GM11168 (cell line): ENCODE data around the gene DPH1.

Source experiments
- in situ Hi-C: fragments of 300-500 bp; cut with MboI; formaldehyde crosslinking; loops from one replicate; pipeline ENCODE4 v1.12.0; 2022; ENCODE audit warnings: low sequenced_read_pairs; ENCODE audit not compliant: unreplicated experiment

The DPH1 gene

GRCh38 chr17:2071455-2072281 is 41.7 kb downstream of the DPH1 start:
- in situ Hi-C loops = no loop called here

GRCh38 chr17:2074919-2075318 is 45.0 kb downstream of the DPH1 start:
- in situ Hi-C loops = no loop called here

- in situ Hi-C loops = no loop called here
Measured at GRCh38 chr17:2075336-2076086, 45.6 kb downstream of the DPH1 start.

GRCh38 chr17:2076087-2076984 is 46.4 kb downstream of the DPH1 start:
- in situ Hi-C loops = no loop called here

GRCh38 chr17:2077040-2077439 is 47.1 kb downstream of the DPH1 start:
- in situ Hi-C loops = no loop called here

- in situ Hi-C loops = loop anchor here (10.0 kb wide), 1 partner anchor 153 kb away; no protein-coding TSS in a partner anchor
Measured at GRCh38 chr17:2081564-2081963, 51.6 kb downstream of the DPH1 start.

- in situ Hi-C loops = loop anchor here (10.0 kb wide), 1 partner anchor 153 kb away; no protein-coding TSS in a partner anchor
Measured at GRCh38 chr17:2082003-2082781, 52.2 kb downstream of the DPH1 start.

- in situ Hi-C loops = loop anchor here (10.0 kb wide), 1 partner anchor 151 kb away; no protein-coding TSS in a partner anchor
Measured at GRCh38 chr17:2083613-2084035, 53.7 kb downstream of the DPH1 start.

- in situ Hi-C loops = loop anchor here (10.0 kb wide), 1 partner anchor 151 kb away; no protein-coding TSS in a partner anchor
Measured at GRCh38 chr17:2084036-2084765, 54.2 kb downstream of the DPH1 start.

GRCh38 chr17:2084766-2085647 is 55.1 kb downstream of the DPH1 start:
- in situ Hi-C loops = loop anchor here (10.0 kb wide), 1 partner anchor 150 kb away; no protein-coding TSS in a partner anchor

- in situ Hi-C loops = loop anchor here (10.0 kb wide), 1 partner anchor 149 kb away; no protein-coding TSS in a partner anchor
Measured at GRCh38 chr17:2085648-2085949, 55.6 kb downstream of the DPH1 start.

GRCh38 chr17:2086306-2086705 is 56.4 kb downstream of the DPH1 start:
- in situ Hi-C loops = loop anchor here (10.0 kb wide), 1 partner anchor 148 kb away; no protein-coding TSS in a partner anchor

GRCh38 chr17:2087597-2088211 is 57.8 kb downstream of the DPH1 start:
- in situ Hi-C loops = loop anchor here (10.0 kb wide), 1 partner anchor 147 kb away; no protein-coding TSS in a partner anchor

GRCh38 chr17:2089021-2089422 is 59.1 kb downstream of the DPH1 start:
- in situ Hi-C loops = loop anchor here (10.0 kb wide), 1 partner anchor 146 kb away; no protein-coding TSS in a partner anchor

- in situ Hi-C loops = no loop called here
Measured at GRCh38 chr17:2090210-2090641, 60.3 kb downstream of the DPH1 start.

GRCh38 chr17:2090804-2091534 is 61.0 kb downstream of the DPH1 start:
- in situ Hi-C loops = no loop called here
